Omental fat pad (tissue), 4 donors: ENCODE measurements around the gene CPED1. TPM values are rescaled to one million over a fixed set of nuclear protein-coding genes. Genes with fewer than 3 reads are reported as not detected.
"Not testable (repeated sequence)": the region's sequence is repeated elsewhere in the genome, so short reads cannot be mapped to it uniquely, and the experiment has no call there.

Experiments
- ATAC-seq: fragments of 150-250 bp; one replicate; pipeline ENCODE4 v1.9.1; 2016; ENCODE audit warnings: mild to moderate bottlenecking, moderate library complexity; ENCODE audit not compliant: low FRiP score
- DNase-seq: peaks from one replicate; pipeline ENCODE4 v3.0.0-alpha.2; 2019; ENCODE audit warnings: low spot score
- CTCF ChIP-seq, 3 donors: fragments of 450-650 bp; IDR thresholded peaks; one replicate each; pipeline ENCODE4 v1.5.1; 2016 to 2017; ENCODE audit warnings: antibody characterized with exemption in 3 of 3, mild to moderate bottlenecking in 3 of 3, moderate library complexity in 2 of 3
- total RNA-seq, 4 donors: library from RNA; depleted of rRNA; stranded (reverse); fragments of >200 nt; gene quantifications; one replicate each; pipeline ENCODE4 v1.1.0, GENCODE V29; 2016

Gene CPED1
- total RNA-seq, 4 donors from 2014 or later = 24.9 to 63.9 (median 40.9) TPM

GRCh38 chr7:121313220-121313792 is 324.8 kb downstream of the CPED1 start:
- ATAC-seq = no peak
- no peak for TF ChIP-seq CTCF (IDR thresholded peaks at IDR 0.05)

GRCh38 chr7:121313793-121314676 is 325.5 kb downstream of the CPED1 start:
- DNase-seq = no peak

More at GRCh38 chr7:121313220-121313792, 324.8 kb downstream of the CPED1 start:
- DNase-seq = no peak

GRCh38 chr7:121315170-121315569 is 326.7 kb downstream of the CPED1 start:
- DNase-seq, ATAC-seq: not testable (repeated sequence)

More at GRCh38 chr7:121313793-121314676, 325.5 kb downstream of the CPED1 start:
- ATAC-seq = no peak
- TF ChIP-seq CTCF (IDR thresholded peaks at IDR 0.05) = no peak

GRCh38 chr7:121322460-121322859 is 333.9 kb downstream of the CPED1 start:
- no peak for ATAC-seq
- no peak for TF ChIP-seq CTCF (IDR thresholded peaks at IDR 0.05)

GRCh38 chr7:121323515-121324302 is 335.2 kb downstream of the CPED1 start:
- TF ChIP-seq CTCF (IDR thresholded peaks at IDR 0.05) = no peak
- DNase-seq = no peak

More at GRCh38 chr7:121322460-121322859, 333.9 kb downstream of the CPED1 start:
- DNase-seq = no peak

GRCh38 chr7:121327671-121328070 is 339.2 kb downstream of the CPED1 start:
- DNase-seq (no peak), ATAC-seq (no peak)
- no peak for TF ChIP-seq CTCF (IDR thresholded peaks at IDR 0.05)

More at GRCh38 chr7:121323515-121324302, 335.2 kb downstream of the CPED1 start:
- no peak for ATAC-seq
